GM19035 (cell line): ENCODE results near the gene MMP25.
A peak's percentile ranks its signal among the peaks of the same experiment; 100 is the strongest.

Experiments used
- ATAC-seq: cut with Tn5 transposase; IDR thresholded peaks from one replicate; pipeline ENCODE4 v1.9.1; 2021; ENCODE audit not compliant: unreplicated experiment

Gene MMP25, protein sequence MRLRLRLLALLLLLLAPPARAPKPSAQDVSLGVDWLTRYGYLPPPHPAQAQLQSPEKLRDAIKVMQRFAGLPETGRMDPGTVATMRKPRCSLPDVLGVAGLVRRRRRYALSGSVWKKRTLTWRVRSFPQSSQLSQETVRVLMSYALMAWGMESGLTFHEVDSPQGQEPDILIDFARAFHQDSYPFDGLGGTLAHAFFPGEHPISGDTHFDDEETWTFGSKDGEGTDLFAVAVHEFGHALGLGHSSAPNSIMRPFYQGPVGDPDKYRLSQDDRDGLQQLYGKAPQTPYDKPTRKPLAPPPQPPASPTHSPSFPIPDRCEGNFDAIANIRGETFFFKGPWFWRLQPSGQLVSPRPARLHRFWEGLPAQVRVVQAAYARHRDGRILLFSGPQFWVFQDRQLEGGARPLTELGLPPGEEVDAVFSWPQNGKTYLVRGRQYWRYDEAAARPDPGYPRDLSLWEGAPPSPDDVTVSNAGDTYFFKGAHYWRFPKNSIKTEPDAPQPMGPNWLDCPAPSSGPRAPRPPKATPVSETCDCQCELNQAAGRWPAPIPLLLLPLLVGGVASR

DNA sequence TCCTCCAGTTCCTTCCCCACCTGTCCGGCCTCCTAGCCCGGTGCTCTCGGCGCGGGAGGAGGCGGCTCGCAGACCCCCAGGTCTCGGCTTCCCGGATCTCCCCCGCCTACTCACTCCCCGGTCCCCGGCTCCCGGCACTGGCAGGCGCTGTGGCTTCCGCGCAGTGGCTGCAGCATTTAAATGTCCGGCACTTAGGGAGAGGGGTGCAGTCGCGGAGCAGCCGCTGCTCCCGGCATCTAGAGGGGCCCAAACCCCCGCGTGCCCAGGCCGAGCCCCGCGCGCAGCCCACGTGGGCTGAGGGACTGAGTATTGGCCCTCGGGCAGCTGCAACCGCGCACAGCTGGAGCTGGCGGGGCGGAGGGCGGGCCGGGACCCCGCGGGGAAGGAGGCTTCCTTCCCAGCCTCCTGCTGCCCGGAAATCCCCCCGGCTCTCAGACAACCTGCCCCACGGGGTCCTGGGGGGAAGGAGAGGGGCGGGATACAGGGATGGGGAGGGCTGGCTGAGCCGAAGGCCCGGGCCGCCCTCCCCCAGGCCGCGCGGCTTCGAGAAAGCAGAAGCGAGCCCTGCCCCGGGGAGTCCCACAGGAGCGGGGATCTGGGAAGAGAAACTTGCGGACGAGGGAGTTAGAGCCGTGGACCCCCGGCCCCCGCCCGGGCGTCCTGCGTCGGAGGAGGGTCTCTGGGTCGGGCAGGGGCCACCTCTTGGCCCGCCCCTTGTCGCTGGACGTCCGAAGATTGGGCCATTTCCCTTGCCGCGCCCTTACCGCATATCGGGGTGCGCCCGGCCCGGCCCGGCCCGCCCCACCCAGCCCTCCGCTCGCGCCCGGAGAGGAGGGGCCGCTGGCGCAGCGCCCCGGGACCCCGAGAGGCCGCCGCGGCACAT is at the start of gene MMP25:
TSS of gene MMP25 (plus strand) at position 804 of the 883 bp plus-strand sequence. CDS start 357 bp downstream, outside the sequence.
- ATAC-seq: no peak

DNA sequence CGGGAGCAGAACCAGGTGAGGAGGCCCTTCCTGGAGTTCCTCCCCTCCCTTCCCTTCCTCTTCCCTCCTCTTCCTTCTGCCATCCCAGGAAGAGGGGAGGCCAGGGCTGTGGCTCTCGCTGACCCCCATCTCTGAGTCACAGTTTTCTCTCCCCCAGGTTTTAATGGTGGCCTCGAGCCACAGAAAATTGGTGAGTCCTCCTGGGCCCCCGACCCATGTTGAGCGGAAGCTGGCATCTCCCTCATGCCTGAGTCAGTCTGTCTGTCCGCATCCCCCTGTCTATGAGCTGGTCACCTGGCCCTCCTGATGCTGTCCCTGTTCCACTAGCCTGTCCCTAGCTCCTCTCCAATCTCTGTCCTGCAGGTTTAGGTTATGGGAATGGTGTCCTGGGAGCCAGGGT is 46.4 kb upstream of the MMP25 start:
- no peak for ATAC-seq

DNA sequence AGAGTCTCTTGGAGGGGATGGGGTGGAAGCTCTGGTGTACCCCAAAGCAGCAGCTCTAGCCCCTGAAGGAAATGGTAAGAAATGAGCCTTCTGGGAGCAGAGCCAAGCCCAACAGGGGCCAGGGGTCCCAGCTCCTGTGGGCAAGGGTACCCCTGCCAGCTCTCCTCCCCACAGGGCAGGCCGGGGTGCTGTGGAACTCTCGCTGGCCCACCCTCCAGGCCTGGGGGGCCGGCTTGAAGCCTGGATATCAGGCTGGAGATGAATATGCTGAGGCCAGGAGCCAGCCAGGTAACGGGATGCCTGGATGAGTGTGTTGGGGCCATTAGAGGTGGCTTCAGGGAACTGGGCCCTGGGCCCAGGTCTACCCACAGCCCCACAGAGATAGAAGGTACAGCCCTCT is 45.8 kb upstream of the MMP25 start:
- ATAC-seq: no peak

DNA sequence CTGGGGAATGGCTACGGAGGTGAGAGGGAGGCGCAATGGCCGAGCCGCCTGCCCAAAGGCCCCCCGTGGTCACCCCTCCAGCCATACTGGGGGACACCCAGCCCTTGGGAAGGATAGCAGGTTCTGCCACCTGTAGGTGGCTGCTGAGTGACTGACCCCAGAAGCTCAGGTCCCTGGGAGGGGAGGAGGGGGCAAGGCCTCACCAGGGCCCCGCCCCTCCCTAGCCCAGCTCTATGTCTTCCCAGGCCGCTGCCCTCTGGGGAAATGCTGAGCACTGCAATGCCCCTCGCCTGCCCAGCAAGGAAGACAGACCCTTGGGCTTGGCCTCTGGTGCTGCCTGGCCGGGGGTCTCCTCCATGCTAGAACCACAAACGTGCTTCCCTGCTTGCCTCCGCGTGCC is 45.0 kb upstream of the MMP25 start:
- ATAC-seq: no peak

DNA sequence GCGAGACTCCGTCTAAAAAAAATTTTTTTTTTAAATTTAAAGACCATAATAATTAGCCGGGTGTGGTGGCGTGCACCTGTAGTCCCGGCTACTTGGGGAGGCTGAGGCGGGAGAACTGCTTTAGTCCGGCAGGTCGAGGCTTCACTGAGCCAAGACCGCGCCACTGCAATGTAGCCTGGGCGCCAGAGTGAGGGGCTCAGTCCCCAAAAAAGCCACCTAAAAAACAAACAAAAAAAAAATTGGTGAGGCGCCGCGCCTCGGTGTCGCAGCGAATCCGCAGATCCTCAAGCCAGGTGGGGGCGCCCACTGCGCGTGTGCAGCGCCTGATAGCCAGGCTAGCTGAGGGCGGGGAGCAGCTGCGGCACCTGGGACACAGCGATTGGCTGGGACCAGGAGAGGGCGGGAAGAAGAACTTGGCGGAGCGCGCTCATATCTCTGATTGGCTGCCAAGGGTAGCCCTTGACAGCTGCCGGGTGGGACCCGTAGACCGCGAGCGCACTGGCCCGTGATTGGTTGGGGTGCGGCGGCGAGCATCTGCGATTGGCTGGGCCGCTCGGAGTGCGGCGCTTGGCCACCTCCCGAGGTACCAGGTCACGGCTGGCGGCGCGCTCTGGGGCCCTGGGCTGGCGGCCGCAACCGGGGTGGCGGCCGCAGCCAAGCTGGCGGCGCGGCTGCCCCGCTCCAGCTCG is 42.6 kb upstream of the MMP25 start:
- peak; percentile 95 for ATAC-seq

DNA sequence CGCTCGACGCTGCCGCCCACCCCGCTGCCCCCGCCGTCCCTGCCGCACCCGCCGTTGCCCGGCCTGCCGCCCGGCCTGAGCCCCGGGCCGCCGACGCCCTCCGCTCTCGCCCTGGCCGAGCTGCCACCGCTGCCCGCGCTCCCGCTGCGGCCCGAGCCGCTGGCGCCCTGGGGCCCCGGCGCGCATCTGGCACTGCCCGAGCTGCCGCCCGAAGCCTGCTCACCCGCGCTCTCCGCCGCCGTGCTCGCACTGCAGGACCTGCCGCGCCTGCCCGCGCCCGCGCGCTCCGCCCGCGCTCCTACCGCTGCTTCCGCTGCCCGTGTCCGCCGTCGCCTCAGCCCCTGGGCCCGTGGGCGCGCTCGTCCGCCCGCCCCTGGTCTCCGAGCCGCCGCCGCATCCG is 42.0 kb upstream of the MMP25 start:
- peak; percentile 18 for ATAC-seq

DNA sequence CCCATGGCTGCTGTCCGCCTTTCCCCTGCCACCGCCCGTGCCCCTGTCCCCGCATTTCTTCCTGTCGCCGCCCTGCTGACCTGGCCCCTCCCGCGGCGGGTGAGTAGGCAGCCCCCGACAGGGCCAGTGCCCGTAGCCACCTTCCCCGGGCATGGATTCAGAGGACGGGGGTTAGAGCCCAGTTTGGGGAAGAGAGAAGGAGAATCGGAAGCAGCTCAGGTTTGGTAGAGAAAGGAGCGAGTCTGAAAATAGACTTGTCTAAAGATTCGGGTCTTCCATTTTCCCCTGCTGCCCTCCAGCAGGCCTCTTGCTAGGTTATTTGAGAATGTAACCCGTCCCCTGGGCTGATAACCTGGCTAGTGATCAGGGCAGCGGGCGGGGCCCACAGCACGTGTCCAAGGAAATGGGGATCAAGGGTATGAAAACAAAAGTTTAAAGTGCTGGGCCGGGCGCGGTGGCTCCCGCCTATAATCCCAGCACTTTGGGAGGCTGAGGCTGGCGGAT is 41.5 kb upstream of the MMP25 start:
- no peak for ATAC-seq

DNA sequence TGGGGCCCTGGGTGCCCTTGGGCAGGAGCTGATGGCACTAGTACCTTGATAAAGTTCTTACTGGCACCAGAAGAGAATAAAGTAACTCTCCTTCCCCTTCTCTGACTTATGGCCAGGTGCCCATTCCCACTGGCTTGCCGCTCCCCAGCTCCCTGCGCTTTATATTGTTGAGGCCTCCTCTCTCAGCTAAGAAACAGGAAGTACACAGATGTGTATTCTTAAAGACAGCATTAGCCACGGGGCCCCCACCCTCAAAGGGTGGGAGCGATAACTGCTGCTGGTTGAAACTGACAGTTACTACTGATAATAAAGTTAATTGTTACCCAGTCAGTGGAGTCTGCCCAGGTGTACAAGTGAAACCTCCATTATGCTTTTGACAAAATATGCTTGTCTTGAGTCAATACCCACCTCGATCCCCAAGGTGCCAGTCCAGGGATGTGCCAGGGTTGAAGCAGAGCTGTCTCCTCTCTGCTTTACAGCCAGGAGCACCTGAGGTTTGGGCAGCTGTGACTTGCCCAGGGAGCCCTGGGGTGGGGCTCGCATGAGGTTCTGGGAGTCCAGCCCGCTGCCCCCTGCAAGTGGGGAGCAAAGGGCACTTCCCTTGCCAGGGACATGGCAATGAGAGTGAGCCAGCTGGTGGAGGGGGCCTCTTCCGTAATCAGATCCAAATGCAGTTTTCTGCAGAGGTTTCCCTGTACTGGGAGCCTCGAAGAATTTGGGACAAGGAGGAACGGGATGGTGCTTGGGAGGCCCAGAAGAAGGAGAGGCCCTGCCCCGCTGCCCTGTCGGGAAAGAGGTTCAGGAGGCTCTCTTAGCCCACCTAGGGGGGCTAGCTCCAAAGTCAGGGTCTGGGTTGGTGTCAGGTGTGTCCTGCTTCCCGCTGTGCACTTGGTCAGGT is 39.1 kb upstream of the MMP25 start:
- ATAC-seq: no peak

DNA sequence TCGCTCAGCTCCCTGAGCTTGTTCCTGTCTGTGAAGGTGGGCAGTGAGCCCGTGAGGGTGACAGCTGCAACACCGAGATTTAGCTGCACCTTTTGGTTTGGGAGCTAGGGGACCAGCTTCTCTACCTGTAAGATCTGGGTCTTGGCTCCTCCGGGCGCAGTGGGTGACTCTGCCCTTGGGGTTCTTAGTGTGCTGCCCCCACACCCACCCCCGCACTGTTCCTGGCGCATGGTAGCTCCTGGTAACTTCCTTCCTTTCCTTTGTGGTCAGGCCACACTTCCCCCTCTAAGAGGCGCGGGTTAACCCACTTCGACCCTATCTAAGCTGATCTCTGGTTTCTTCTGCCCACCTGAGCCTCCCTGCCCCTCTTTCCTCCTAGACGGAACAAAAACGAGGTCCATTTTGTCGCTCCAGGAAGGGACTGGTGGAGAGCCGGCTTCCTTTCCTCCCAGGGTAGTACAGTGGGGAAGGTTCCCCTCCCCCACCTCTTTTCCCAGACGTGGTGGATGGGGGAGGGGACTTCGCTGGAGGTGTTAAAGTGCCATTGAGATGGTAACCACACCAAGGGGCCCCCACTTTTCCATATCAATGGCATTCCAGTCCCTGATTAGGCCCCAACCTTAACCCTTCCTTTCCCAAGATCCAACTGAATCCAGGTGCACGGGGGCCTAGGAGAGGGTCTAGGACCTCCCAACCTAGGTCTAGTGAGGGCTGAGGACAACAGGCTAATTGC is 38.2 kb upstream of the MMP25 start:
- no peak for ATAC-seq

DNA sequence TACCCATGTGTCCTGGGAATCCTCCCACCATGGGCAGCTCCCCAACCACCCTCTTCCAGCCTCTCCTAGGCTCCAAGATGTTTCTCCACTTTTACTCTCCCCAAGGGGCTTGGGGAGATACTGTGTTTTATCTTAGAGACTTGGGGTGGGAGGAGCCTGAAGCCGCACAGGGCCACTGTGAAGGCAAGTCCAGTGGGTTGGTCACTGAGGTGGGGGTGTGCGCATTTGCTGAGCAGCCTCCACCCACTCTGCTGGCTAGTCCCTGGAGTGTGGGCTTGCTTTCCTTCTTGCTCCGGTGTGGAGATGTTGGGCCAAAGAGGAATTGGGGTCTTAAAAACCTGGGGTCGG is 37.7 kb upstream of the MMP25 start:
- no peak for ATAC-seq

DNA sequence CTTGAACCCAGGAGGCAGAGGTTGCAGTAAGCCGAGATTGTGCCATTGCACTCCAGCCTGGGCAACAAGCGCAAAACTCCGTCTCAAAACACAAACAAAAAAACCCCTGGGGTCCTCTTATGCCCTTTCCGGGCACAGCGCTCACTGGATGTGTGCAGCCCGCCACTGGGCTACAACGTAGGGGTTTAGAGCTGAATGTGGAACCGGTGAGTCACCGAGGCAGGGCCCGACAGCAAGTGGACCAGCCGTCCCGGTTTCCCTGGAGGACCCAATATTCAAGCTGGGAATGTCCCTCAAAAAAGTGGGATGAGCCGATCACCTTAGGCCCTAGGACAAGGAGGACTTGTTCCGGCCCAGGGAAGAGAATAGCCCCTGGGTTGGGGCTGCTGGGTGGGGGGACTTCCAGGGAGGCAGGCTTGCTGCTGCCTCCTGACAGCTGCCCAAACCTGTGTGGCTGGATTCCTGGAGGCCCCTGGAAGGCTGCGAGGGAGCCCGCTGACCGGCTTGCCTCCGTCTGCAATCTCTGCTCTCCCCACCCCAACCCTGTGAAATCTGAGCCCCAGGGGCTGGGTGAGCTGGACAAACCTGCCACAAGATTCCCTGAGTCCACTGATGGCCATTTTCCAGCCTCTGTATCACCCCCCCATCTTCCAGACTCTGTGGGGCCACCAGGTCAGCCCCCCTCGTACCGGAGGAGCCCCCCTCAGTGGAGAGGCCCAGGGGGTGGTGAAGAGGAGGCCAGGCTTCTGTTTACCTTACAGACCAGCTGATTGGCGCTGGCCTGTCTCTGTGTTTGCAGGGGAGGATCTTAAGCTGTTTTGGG is 36.6 kb upstream of the MMP25 start:
- no peak for ATAC-seq

DNA sequence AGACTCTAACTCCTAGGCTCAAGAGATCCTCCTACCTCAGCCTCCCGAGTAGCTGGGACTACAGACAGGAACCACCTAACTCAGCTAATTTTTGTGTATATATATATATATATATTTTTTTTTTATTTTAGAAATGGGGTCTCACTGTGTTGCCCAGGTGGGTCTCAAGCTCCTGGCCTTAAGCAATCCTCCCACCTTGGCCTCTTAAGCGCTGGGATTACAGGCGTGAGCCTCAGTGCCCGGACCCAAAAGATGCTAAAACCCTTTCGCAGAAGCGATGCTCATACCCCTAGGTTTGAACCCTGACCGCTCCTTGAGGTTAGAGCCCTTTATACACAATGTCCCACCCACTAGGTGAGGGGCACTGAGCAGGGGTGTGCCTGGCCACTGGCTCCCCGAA is 35.9 kb upstream of the MMP25 start:
- no peak for ATAC-seq

DNA sequence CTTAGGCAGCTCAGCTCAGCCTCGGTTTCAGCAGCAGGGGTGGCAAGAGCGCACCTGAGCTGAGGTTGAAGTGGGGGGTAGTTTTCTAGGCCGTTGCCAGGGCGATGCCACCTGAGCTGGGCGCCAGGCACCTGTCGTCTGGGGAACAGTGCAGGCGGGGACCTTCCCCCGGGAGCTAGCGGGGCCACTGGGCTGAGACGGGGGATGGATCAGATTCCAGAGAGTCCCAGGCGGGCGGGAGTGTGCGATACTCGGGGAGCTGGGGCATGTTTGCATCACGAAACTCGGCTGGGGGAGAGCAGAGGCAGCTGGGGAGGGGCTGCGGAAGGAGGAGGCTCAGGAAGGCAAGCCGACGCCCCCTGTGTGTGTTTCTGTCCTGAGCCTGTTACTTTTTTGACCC is 34.1 kb upstream of the MMP25 start:
- no peak for ATAC-seq

DNA sequence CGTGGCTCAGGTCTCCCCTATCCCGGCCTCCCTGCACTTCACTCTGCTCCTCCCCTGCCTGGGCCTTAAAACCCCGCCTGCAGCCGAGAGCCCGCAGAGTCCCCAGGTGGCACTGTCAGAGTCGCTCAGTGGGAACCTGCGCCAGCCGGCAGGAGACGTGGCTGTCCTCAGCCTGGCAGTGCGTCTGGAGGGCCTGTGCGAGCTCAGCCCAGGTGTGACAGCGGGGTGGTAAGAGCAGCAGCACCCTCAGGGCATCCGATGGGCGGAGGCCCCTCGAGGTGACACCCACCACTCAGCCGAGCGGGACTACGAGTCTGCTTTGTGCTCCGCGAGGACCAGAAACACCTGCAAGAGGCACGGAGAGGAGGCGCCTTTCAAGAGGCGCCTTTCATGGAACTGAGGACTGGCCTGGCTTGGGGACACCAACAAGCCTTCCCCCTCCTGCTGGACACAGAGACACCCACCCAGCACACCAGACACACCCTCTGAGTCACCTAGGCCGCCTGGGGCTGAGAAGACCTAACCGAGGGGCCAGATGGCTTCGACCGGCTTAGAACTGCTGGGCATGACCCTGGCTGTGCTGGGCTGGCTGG is 33.4 kb upstream of the MMP25 start, which contains the start of gene CLDN9:
TSS of gene CLDN9 (plus strand) at position 96 of the 593 bp plus-strand sequence. CDS start at position 536, 440 bp downstream.
- ATAC-seq: no peak

DNA sequence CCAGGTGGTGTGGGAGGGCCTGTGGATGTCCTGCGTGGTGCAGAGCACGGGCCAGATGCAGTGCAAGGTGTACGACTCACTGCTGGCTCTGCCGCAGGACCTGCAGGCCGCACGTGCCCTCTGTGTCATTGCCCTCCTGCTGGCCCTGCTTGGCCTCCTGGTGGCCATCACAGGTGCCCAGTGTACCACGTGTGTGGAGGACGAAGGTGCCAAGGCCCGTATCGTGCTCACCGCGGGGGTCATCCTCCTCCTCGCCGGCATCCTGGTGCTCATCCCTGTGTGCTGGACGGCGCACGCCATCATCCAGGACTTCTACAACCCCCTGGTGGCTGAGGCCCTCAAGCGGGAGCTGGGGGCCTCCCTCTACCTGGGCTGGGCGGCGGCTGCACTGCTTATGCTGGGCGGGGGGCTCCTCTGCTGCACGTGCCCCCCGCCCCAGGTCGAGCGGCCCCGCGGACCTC is 32.8 kb upstream of the MMP25 start:
- no peak for ATAC-seq

DNA sequence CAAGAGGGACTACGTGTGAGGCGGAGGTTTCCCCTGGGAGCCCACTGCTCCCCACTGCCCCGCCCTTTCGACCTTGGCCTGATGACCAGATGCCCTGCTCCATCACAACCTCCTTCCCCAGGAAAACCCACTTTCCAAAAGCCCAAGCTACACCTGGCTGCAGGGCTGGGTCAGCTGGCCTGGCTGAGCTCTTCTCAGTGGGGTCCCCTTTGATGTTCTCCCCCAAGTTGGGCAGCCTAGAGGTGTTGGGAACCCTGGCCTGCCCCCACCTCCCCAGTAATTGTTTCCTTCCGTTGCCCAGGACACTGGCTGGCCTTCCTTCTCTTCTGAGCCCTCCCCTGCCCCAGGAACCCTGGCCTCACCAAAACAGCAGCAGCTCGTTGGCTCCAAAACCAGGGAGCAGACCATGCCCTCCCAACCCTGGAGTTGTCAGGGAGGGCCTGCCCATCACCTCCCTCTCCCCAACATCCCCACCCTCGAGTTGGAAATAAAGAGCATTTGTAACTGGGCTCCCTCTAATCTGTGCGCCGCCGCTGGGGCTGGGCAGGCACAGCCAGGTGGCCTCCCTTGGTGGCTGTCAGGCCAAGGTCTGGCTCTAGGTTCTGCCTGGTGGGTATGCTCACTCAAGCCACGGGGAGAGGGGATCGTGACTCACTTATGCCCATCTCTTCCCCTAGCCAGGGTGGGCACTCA is 32.2 kb upstream of the MMP25 start:
- ATAC-seq: no peak

DNA sequence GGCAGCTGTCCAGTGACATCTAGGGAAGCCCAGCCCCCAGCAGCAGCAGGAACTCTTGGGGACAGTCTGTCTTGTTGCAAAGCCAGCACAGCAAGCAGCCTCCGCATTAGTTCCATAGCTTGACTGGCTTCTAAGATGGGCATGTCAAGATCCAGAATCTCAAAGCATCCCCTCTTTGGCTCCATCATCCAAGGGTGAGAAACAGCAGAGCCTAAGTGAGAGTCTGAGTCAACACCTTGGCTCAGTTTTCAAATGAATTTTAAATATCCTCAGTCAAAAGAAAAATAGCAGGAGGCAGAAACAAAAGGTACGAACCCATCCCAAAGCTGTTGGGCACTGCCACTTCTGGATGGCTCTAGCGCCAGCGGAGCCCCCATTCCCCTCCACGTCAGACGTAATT is 31.4 kb upstream of the MMP25 start:
- no peak for ATAC-seq
